ENCODE data around the gene ATG4C. TPM values are rescaled to one million over a fixed set of nuclear protein-coding genes. Genes with fewer than 3 reads are reported as not detected.

The ATG4C gene
- total RNA-seq, 1 experiment from 2014 or later: 15.2 TPM

GRCh38 chr1:62840555-62840954 lies 56.6 kb downstream of the ATG4C start:
- DNase-seq (ENCODE audit: low read depth): no peak

DNA sequence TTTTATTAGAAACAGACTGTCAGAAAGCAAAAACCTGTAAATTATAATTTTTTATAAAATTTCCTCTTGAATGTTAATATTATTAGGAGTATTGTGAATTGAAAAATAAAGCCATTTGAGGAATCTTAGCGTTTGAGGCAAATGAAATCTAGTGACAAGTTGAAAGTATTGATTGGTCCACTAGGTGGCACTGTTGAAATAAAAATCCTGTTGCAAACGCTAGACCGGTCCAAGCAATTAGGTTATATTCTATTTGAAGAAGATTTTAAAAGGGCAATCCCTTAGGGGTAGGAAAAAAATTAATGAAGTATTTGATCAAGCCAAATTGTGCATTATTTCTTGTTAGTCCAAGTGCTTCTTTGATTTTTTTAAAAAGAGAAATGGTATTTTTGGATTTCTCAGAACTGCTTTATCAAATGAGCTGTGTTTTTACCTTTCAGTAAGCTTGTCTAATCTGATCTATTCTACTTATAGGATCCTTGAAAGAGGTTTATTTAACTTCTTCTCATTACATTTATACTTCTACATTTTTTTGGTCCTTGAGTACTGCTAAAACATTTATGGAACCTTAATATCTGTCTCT lies 57.7 kb downstream of the ATG4C start:
- peak; percentile 57 for DNase-seq (ENCODE audit: low read depth)

GRCh38 chr1:62844030-62844429 lies 60.1 kb downstream of the ATG4C start:
- no peak for DNase-seq (ENCODE audit: low read depth)

- DNase-seq (ENCODE audit: low read depth): no peak
Measured at GRCh38 chr1:62849031-62849430, 65.1 kb downstream of the ATG4C start.

DNA sequence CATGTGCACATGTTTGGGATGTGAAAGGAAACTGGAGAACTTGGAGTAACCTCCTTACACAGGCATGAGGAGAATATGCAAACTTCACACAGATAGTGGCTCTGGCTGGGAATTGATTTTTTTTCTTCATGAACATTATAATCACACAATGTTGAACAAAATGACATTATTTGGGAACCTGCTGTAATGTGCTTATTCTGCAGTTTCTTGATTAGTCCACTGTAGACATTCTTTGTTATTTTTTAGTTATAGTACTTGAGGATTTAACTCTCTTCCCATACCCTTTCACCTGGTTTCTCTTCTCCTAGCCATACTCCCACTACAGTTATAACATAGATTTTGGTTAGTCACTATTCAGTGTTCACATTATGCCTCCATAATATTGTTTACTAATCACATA lies 68.3 kb downstream of the ATG4C start:
- DNase-seq (ENCODE audit: low read depth): no peak

GRCh38 chr1:62856960-62857359 lies 73.0 kb downstream of the ATG4C start:
- DNase-seq (ENCODE audit: low read depth): no peak

- DNase-seq (ENCODE audit: low read depth): no peak
Measured at GRCh38 chr1:62869217-62869754, 85.4 kb downstream of the ATG4C start.

- no peak for DNase-seq (ENCODE audit: low read depth)
Measured at GRCh38 chr1:62870148-62870547, 86.2 kb downstream of the ATG4C start.

DNA sequence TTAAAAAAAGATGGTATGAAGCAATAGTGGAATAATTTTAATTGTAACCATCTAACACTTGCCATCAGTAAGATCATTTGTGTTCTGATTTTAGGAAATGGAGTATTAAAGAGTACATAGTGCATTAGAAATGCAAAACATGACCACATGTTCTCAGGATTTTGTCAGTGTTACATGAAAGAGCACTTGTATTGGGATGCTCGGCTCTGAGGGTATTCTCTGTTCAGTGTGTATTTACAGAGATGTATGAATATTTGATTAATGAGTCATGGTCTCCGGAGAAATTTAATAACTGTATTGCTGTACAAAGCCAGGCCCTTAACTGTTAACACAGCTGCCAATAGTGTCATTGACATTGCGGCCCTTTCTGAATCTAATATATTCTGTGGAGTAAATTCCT lies 91.7 kb downstream of the ATG4C start:
- peak; percentile 77 for DNase-seq (ENCODE audit: low read depth)

GRCh38 chr1:62876535-62876934 lies 92.6 kb downstream of the ATG4C start:
- no peak for DNase-seq (ENCODE audit: low read depth)

GRCh38 chr1:62877579-62877978 lies 93.6 kb downstream of the ATG4C start:
- no peak for DNase-seq (ENCODE audit: low read depth)

DNA sequence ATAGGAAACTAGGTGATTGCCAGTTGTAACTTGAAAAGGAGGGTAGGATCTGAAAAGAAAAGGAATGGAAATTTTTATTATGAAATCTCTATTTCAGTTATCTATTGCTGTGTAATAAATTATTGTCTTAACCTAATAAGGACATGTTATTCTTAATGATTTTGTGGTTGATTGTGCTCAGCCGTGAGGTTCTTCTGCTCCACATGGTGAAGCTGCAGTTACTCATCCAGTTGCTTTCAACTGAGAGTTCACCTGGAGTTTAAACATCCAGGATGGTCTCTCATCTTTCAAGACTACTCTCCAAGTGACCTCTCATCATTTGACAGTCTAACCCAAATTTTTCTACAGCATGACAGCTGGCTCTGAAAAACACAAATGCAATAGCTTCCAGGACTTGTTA lies 96.0 kb downstream of the ATG4C start:
- DNase-seq (ENCODE audit: low read depth): no peak

DNA sequence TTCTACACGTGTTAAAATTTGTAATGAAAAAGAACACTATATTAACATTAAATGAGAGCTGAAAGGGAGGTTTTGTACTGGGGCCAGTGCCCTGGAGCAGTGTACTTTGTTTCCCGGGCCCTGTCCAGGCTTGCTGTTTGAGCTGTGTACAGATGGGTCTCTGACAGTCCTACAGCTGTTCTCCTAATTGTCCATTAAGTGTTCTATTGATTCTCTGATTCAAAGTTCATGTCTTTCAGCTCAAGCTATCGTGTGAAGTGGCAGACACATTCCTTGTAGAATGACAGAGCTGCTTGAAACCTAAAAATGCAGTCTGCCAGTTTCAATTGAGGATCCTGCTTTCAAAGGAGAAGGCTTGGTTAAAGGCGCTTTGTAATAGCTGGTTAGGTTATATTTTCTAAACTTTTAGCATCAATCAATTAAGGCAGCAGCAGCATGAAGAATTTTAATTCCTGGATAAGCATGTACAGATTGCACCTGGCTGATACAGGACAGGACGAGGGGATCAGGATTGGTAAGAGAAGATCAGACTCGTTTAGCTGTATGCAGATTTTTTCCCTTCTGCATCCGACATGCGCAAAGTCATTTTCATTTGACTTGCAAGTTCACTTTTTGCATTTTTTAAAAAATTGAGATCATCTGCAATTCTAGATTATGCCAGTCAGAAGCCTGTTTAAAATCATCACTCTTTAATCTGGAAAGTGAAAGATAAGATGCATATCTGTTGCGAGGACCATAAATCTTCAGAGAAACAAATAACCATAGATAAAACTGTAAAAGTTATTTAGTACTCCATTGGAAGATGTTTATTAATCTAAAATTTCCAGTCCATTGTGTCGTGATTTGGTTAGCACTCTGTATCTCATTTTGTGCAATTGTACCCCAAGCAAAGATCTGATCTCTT lies 98.5 kb downstream of the ATG4C start:
- no peak for DNase-seq (ENCODE audit: low read depth)

GRCh38 chr1:62884156-62884740 lies 100.3 kb downstream of the ATG4C start:
- DNase-seq (ENCODE audit: low read depth): no peak

DNA sequence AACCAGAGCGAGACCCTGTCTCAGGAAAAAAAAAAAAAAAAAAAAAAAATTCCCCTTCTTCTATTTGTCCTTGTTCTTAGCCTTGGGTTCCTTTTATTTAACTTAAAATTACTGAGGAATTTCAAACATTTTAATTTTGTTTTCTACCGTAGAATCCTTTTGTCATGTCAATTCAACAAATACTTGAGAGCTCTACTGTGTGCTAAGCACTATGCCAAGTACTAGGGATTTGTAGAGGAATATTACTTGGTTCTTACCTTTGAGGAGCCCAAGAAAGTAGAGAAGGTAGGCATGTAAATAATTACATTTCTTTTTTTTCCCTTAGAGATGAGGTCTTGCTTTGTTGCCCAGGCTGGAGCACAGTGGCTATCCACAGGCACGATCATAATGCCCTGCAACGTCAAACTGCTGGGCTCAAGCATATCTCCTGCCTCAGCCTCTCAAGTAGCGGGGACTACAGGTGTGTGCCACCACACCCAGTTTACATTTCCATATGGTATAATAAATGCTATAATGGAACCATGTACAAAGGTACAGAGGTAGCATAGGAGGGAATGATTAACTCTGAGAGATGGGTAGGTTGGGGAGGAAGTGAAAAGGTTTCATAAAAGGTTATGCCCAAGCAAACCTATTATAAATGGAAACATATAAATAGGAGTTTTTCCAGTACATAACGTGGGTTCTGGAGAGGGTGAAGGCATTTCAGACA lies 104.0 kb downstream of the ATG4C start:
- DNase-seq (ENCODE audit: low read depth): no peak

DNA sequence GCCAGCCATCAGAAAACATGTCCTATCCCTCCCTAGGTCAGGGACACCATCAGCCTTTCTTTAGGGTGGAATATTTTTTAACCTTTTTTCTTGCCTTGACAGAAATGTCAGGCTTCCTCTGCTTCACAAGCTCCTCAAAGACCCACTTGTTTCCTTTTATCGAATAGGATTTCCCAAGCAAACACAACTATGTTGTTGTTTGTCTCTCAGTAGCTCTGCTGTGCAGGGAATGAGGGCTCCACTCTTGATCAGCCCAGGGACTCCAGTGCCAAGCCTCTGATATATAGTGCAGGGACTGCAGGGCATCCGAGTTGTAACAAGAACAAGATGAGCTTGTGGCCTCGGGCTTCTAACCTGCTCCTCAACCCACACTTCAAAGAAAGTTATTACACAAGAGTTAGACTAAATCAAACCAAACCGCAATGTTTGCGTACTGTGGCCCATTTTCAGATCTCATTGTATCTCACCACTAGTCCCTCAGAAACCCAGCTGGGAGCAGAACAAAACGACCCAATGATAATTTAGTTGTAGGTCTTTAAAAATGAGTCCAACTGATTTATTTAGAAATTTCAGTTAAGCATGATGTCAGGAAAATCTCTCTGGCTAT lies 108.1 kb downstream of the ATG4C start:
- DNase-seq (ENCODE audit: low read depth): no peak

DNA sequence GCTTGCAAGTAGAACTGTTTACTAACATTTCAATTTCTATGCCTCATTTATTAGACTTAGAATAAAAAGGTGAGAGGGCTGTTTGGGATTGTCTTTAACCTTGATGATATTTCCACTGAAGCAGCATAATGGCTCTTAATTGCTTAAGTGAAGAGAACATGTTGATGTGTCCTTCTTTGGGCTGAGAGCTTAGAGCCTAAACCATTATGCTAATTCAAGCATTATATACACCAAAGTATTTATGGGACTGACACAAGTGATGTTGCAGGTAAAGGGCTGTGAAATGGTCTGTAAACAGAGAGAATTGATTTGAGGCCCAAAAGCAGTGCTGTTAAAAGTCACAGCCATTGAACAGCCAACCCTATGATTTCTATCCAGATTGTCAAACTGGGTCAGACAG lies 113.9 kb downstream of the ATG4C start:
- DNase-seq (ENCODE audit: low read depth): no peak

DNA sequence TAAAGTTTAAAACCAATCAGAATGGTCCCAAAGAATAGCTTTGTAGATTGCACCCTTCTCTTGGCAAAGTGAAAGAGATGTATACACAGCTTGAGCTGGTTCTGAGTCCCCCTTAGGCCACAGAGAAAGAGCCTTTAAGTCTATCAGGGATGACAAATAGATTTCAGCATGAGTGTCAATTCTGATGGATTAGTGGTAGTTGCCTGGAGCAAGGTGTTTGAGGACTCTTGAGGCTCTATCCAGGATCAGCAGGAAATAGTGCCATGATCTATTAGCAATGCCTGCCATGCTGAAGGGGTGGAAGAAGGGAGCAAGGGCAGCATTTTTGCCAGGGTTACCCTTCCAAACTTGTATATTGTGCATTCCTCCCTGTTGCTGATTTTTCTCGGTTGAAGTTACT lies 116.6 kb downstream of the ATG4C start:
- DNase-seq (ENCODE audit: low read depth): no peak

DNA sequence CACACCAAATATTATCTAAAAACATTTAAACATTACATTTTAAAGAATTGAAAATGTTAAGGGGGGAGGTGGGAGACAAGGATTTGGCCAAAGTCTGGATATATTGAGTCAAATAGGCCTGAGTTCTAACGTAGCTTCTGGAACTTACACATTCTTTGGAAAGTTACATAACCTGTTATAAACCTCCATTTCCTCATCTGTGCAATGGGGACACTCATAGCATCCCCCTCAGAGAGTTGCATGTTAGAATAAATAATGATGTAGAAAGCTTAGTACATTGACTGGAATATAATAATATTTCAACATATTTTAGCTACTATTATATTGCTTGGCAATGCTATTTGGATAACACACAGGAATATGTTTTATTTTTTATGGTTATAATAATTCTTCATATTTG lies 117.7 kb downstream of the ATG4C start:
- no peak for DNase-seq (ENCODE audit: low read depth)

GRCh38 chr1:62903522-62903921 lies 119.6 kb downstream of the ATG4C start:
- DNase-seq (ENCODE audit: low read depth): no peak

Data from LHCN-M2 (cell line).